HEK293 (cell line): ENCODE measurements around the gene PLCXD1.

Source experiments
- CTCF ChIA-PET: fragments of 350-600 bp; formaldehyde crosslinking; extraction: SDS; loops from one replicate; lab custom pipeline; 2021; ENCODE audit warnings: antibody characterized with exemption; lab: Yijun Ruan, JAX
- POLR2A ChIA-PET: fragments of 300-600 bp; formaldehyde crosslinking; extraction: SDS; loops from one replicate; lab custom pipeline; 2020; ENCODE audit warnings: antibody characterized with exemption, inconsistent platforms; lab: Yijun Ruan, JAX
- H3K27ac ChIP-seq: fragments of 200-500 bp; sonication (Bioruptor generic); 2 replicates; pipeline ENCODE4 v1.5.1; 2014; ENCODE audit warnings: low read depth, low read length, control low read depth, inconsistent platforms; ENCODE audit errors: extremely low read depth
- H3K36me3 ChIP-seq, 2 experiments: fragments of 200-500 bp in 1 of 2; sonication (Bioruptor generic) in 1 of 2; 1 replicate in 1 of 2; 2 replicates in 1 of 2; pipeline ENCODE4 v1.5.1; 2014 to 2017; ENCODE audit warnings: inconsistent platforms in 2 of 2, low read length in 2 of 2; ENCODE audit not compliant: control insufficient read depth in 2 of 2, insufficient read depth in 1 of 2
- H3K4me1 ChIP-seq: fragments of 200-500 bp; sonication (Bioruptor generic); 2 replicates; pipeline ENCODE4 v1.5.1; 2014; ENCODE audit warnings: mild to moderate bottlenecking, low read length, inconsistent platforms; ENCODE audit not compliant: control insufficient read depth, insufficient read depth
- H3K4me3 ChIP-seq: 2 replicates; pipeline ENCODE4 v1.5.1; 2011; ENCODE audit warnings: low read depth, mild to moderate bottlenecking, control low read depth, low read length, moderate library complexity
- H3K9me3 ChIP-seq: fragments of 200-500 bp; sonication (Bioruptor generic); 2 replicates; pipeline ENCODE4 v1.5.1; 2014; ENCODE audit warnings: low read depth, low read length, inconsistent platforms; ENCODE audit not compliant: control insufficient read depth, insufficient read depth
- AEBP2 ChIP-seq: fragments of 450-650 bp; formaldehyde crosslinking; IDR thresholded peaks from 2 replicates; pipeline ENCODE4 v1.5.1; 2016; ENCODE audit warnings: missing biosample characterization, missing genetic modification characterization, borderline replicate concordance
- BCL11A ChIP-seq: fragments of 450-650 bp; formaldehyde crosslinking; IDR thresholded peaks from 2 replicates; pipeline ENCODE4 v1.5.1; 2016; ENCODE audit warnings: low read depth, missing biosample characterization, missing genetic modification characterization
- GLIS2 ChIP-seq: fragments of 450-650 bp; formaldehyde crosslinking; IDR thresholded peaks from 2 replicates; pipeline ENCODE4 v1.5.1; 2016; ENCODE audit warnings: missing biosample characterization, missing genetic modification characterization
- HIC1 ChIP-seq: fragments of 450-650 bp; formaldehyde crosslinking; IDR thresholded peaks from 2 replicates; pipeline ENCODE4 v1.5.1; 2016; ENCODE audit warnings: missing biosample characterization, missing genetic modification characterization
- IKZF3 ChIP-seq: fragments of 450-650 bp; IDR thresholded peaks from 2 replicates; pipeline ENCODE4 v1.5.0; 2018; ENCODE audit warnings: missing biosample characterization, mild to moderate bottlenecking, missing genetic modification characterization, moderate library complexity
- KLF16 ChIP-seq: fragments of 450-650 bp; formaldehyde crosslinking; IDR thresholded peaks from 2 replicates; pipeline ENCODE4 v1.5.1; 2017; ENCODE audit warnings: missing biosample characterization, missing genetic modification characterization
- KLF7 ChIP-seq: fragments of 450-650 bp; formaldehyde crosslinking; IDR thresholded peaks from 2 replicates; pipeline ENCODE4 v1.5.1; 2016; ENCODE audit warnings: missing biosample characterization, missing genetic modification characterization, borderline replicate concordance
- PBX3 ChIP-seq: sonication (generic); formaldehyde crosslinking; IDR thresholded peaks from 2 replicates; pipeline ENCODE4 v1.8.1; 2022; ENCODE audit warnings: mild to moderate bottlenecking, moderate library complexity, missing genetic modification reagents
- REST ChIP-seq: fragments of 450-650 bp; formaldehyde crosslinking; IDR thresholded peaks from 2 replicates; pipeline ENCODE4 v1.5.1; 2016; ENCODE audit warnings: missing biosample characterization, missing genetic modification characterization
- TCF7L2 ChIP-seq: IDR thresholded peaks from 2 replicates; pipeline ENCODE4 v1.6.1; 2011; ENCODE audit warnings: low read depth, mild to moderate bottlenecking, inconsistent platforms, low read length, moderate library complexity, borderline replicate concordance
- ZBTB44 ChIP-seq: fragments of 450-650 bp; IDR thresholded peaks from 2 replicates; pipeline ENCODE4 v1.5.1; 2018; ENCODE audit warnings: missing biosample characterization, mild to moderate bottlenecking, missing genetic modification characterization
- ZEB2 ChIP-seq: fragments of 450-650 bp; formaldehyde crosslinking; IDR thresholded peaks from 2 replicates; pipeline ENCODE4 v1.5.1; 2016; ENCODE audit warnings: missing biosample characterization, missing genetic modification characterization
- ZFHX2 ChIP-seq: fragments of 450-650 bp; formaldehyde crosslinking; conservative IDR thresholded peaks from 2 replicates; pipeline ENCODE4 v1.5.1; 2016; ENCODE audit warnings: missing biosample characterization, missing genetic modification characterization
- ZNF114 ChIP-seq: fragments of 450-650 bp; formaldehyde crosslinking; IDR thresholded peaks from 2 replicates; pipeline ENCODE4 v1.5.0; 2017; ENCODE audit warnings: missing biosample characterization, missing genetic modification characterization
- ZNF157 ChIP-seq: fragments of 450-650 bp; formaldehyde crosslinking; IDR thresholded peaks from 2 replicates; pipeline ENCODE4 v1.5.1; 2016; ENCODE audit warnings: missing biosample characterization, missing genetic modification characterization
- ZNF16 ChIP-seq: fragments of 450-650 bp; formaldehyde crosslinking; IDR thresholded peaks from 2 replicates; pipeline ENCODE4 v1.5.1; 2016; ENCODE audit warnings: low read depth, missing biosample characterization, missing genetic modification characterization
- ZNF184 ChIP-seq: fragments of 450-650 bp; IDR thresholded peaks from 2 replicates; pipeline ENCODE4 v1.5.1; 2018; ENCODE audit warnings: missing biosample characterization, mild to moderate bottlenecking, missing genetic modification characterization
- ZNF37A ChIP-seq: fragments of 450-650 bp; IDR thresholded peaks from 2 replicates; pipeline ENCODE4 v1.5.1; 2018; ENCODE audit warnings: missing biosample characterization, missing genetic modification characterization
- ZNF571 ChIP-seq: fragments of 450-650 bp; formaldehyde crosslinking; IDR thresholded peaks from 2 replicates; pipeline ENCODE4 v1.5.0; 2017; ENCODE audit warnings: missing biosample characterization, missing genetic modification characterization
- ZNF596 ChIP-seq: fragments of 450-650 bp; IDR thresholded peaks from 2 replicates; pipeline ENCODE4 v1.5.0; 2018; ENCODE audit warnings: missing biosample characterization, mild to moderate bottlenecking, missing genetic modification characterization, moderate library complexity
- ZNF747 ChIP-seq: fragments of 450-650 bp; formaldehyde crosslinking; IDR thresholded peaks from 2 replicates; pipeline ENCODE4 v1.5.1; 2016; ENCODE audit warnings: missing biosample characterization, missing genetic modification characterization
- ZSCAN30 ChIP-seq: fragments of 450-650 bp; IDR thresholded peaks from 2 replicates; pipeline ENCODE4 v1.5.1; 2018; ENCODE audit warnings: missing biosample characterization, mild to moderate bottlenecking, missing genetic modification characterization, moderate library complexity
- TF ChIP-seq, protein P1 (sequence below): fragments of 450-650 bp; formaldehyde crosslinking; IDR thresholded peaks from 2 replicates; pipeline ENCODE4 v1.5.1; 2016; ENCODE audit warnings: missing biosample characterization, missing genetic modification characterization

PLCXD1 gene

DNA sequence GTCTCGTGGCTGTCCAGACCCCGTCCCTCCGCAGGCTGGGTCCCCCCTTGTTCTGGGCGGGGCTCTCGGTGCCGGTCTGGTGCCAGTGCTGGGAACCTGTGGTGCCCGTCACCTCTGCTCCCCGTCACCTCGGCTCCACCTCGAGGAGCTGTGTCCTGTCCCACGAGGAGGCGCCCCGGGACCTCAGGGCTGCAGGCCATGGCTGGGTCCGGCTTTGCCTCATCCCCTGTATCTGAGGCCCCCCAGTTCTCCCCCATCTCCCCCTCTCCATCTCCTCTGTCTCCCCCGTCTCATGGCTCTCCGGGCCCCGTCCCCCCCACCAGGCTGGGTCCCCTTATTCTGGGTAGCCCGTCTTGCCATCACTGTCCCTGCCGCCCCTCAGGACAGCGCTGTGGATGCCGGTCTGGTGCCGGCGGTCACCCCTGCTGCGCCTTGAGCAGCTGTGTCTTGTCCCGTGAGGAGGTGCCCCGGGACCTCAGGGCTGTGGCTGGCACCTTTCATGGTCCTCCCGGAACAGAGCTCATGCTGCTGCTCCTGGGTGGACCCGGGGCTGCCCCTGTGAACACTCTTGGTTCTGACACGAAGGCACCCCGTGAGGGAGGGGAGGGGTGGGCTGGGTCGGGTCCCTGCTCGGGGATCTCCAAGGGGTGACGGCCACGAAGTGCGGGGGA is 50.8 kb downstream of the PLCXD1 start:
- Histone ChIP-seq H3K36me3 (peaks cover 0 to 16% of the 10 kb centered on the region in 2 experiments; a peak in 1 of 3 replicates), H3K4me1 (no peaks in the 10 kb centered on the region), H3K27ac (no peak overlapping the region), H3K4me3 (no peak overlapping the region), H3K9me3 (no peaks in the 10 kb centered on the region)
- POLR2A ChIA-PET: no interaction called here
- CTCF ChIA-PET: no interaction called here
- no peak for TF ChIP-seq ZNF571 (tag by site-specific recombination)
- TF ChIP-seq PBX3 (CRISPR knock-in tag): no peak
- no peak for TF ChIP-seq ZNF114 (tag by site-specific recombination)
- TF ChIP-seq, protein P1, sequence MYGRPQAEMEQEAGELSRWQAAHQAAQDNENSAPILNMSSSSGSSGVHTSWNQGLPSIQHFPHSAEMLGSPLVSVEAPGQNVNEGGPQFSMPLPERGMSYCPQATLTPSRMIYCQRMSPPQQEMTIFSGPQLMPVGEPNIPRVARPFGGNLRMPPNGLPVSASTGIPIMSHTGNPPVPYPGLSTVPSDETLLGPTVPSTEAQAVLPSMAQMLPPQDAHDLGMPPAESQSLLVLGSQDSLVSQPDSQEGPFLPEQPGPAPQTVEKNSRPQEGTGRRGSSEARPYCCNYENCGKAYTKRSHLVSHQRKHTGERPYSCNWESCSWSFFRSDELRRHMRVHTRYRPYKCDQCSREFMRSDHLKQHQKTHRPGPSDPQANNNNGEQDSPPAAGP (tag by site-specific recombination): no peak
- no peak for TF ChIP-seq REST (tag by site-specific recombination)
- no peak for TF ChIP-seq ZSCAN30 (tag by site-specific recombination)
- TF ChIP-seq KLF7 (tag by site-specific recombination): no peak
- TF ChIP-seq AEBP2 (tag by site-specific recombination): no peak

- Histone ChIP-seq H3K4me1 (no peaks in the 10 kb centered on the region), H3K36me3 (peaks cover 0 to 19% of the 10 kb centered on the region in 2 experiments; a peak in 1 of 3 replicates), H3K27ac (no peak overlapping the region), H3K4me3 (no peak overlapping the region), H3K9me3 (no peaks in the 10 kb centered on the region)
- ChIA-PET POLR2A (no interaction called here), CTCF (no interaction called here)
- TF ChIP-seq ZEB2 (no peak), ZNF184 (tag by site-specific recombination) (no peak), ZNF596 (tag by site-specific recombination) (no peak), BCL11A (tag by site-specific recombination) (no peak), KLF16 (tag by site-specific recombination) (no peak), ZNF747 (tag by site-specific recombination) (no peak), ZFHX2 (tag by site-specific recombination) (no peak), ZNF16 (tag by site-specific recombination) (no peak), ZBTB44 (no peak), TCF7L2 (no peak), GLIS2 (no peak), IKZF3 (tag by site-specific recombination) (no peak), ZNF157 (tag by site-specific recombination) (no peak), HIC1 (tag by site-specific recombination) (no peak), ZNF37A (tag by site-specific recombination) (no peak)
Observed at GRCh38 chrX:332496-332860, 51.3 kb downstream of the PLCXD1 start.
